Psoas muscle (tissue), 8 donors: ENCODE measurements around the gene ATP8A2. TPM values are rescaled to one million over a fixed set of nuclear protein-coding genes. Genes with fewer than 3 reads are reported as not detected.

Source experiments
- ATAC-seq, 4 donors: fragments of 200-7000 bp; cut with Tn5 transposase; one replicate each; pipeline ENCODE4 v1.9.1; 2020; ENCODE audit warnings: moderate library complexity in 3 of 4, mild to moderate bottlenecking in 2 of 4
- DNase-seq, 2 donors: peaks; one replicate each; pipeline ENCODE4 v3.0.0-alpha.2; 2020
- H3K27ac ChIP-seq: fragments of 200-600 bp; one replicate; pipeline ENCODE4 v1.8.0; 2022
- H3K27me3 ChIP-seq, 3 donors: fragments of 200-600 bp in 1 of 3; one replicate each; pipeline versions ENCODE4 v1.6.1 to v1.8.0; 2013 to 2022; ENCODE audit warnings: low read length in 2 of 3, mild to moderate bottlenecking in 2 of 3, moderate library complexity in 1 of 3; ENCODE audit not compliant: insufficient read depth in 3 of 3
- H3K36me3 ChIP-seq, 2 donors: fragments of 200-600 bp in 1 of 2; one replicate each; pipeline versions ENCODE4 v1.6.1 to v1.8.0; 2013 to 2022; ENCODE audit warnings: low read depth in 1 of 2, mild to moderate bottlenecking in 1 of 2, moderate library complexity in 1 of 2; ENCODE audit not compliant: insufficient read depth in 1 of 2
- H3K4me1 ChIP-seq: fragments of 200-600 bp; one replicate; pipeline ENCODE4 v1.8.0; 2022
- H3K4me3 ChIP-seq: fragments of 200-600 bp; one replicate; pipeline ENCODE4 v1.8.0; 2022; ENCODE audit warnings: mild to moderate bottlenecking
- H3K9me3 ChIP-seq: fragments of 200-600 bp; one replicate; pipeline ENCODE4 v1.8.0; 2022
- WGBS, 3 donors: extraction: QIAGEN DNeasy Blood & Tissue Kit; methylation state at CpG; one replicate each; pipeline versions ENCODE4 v1.1.6 to v1.1.7; 2013; 5-methylcytosine and 5-hydroxymethylcytosine counted together
- intact Hi-C, 2 donors: fragments of 100-400 bp; cut with DNase I; formaldehyde crosslinking; loops; one replicate each; pipeline versions ENCODE4 v1.11.0 to v1.14.2; 2022
- polyA plus RNA-seq, 3 donors: library from polyadenylated mRNA; stranded (reverse); fragments of 200-250 nt; gene quantifications; one replicate each; pipeline ENCODE4 v1.2.3, GENCODE V29; 2013
- total RNA-seq, 4 donors: library from RNA; stranded (reverse); fragmentation: NEBNext Ultra II Directional in 2 of 4; extraction: Animal tissue kit (Norgen Biotek cat#: 25700) in 2 of 4; gene quantifications; one replicate each; pipeline versions ENCODE4 v1.2.1 to v1.2.4, GENCODE V29; 2021 to 2023
- TF ChIP-seq, protein P1 (sequence below): fragments of 200-600 bp; IDR thresholded peaks from one replicate; pipeline ENCODE4 v1.8.0; 2022; ENCODE audit warnings: antibody characterized with exemption
- donor health status: healthy with polysubstance abuse.
- donor health status: DM: no; HTN: no; CAD: no; lungs with moderate emphysema.
- donor health status: Bipolar disorder and iron deficiency.
- donor health status: healthy.
- donor health status: DM: yes; HTN: yes; CAD: no.
- donor health status: DM: no; HTN: no; CAD: no.
- donor health status: DM: no; HTN: no; CAD: no.
- donor health status: DM: yes; HTN: yes; CAD: no.

ATP8A2 gene
- total and polyA plus RNA-seq, 7 donors = 0.02 to 0.22 (median 0.04) TPM; not detected in 2

DNA sequence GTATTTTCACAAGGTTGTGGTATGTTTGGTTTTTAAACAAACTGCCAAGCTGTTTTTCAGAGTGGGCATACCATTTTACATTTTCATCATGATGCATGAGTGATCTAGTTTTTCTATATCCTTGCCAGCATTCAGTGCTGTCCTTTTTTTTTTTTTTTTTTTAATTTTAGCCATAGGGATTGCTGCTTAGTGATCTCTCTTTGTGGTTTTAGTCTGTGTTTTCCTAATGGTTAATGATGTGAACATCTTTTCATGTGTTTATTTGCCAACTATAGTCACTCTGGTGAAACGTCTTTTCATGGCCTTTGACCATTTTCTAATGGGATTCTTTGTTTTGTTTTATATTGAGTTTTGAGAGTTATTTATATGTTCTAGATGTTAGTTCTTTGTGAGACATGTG, 620.3 kb downstream of the ATP8A2 start:
- Histone ChIP-seq H3K4me1 (no peaks in the 10 kb centered on the region), H3K36me3 (no peaks in the 10 kb centered on the region), H3K4me3 (no peak overlapping the region), H3K9me3 (peaks cover 4% of the 10 kb centered on the region), H3K27me3 (no peaks in the 10 kb centered on the region), H3K27ac (no peak overlapping the region)
- TF ChIP-seq, protein P1, sequence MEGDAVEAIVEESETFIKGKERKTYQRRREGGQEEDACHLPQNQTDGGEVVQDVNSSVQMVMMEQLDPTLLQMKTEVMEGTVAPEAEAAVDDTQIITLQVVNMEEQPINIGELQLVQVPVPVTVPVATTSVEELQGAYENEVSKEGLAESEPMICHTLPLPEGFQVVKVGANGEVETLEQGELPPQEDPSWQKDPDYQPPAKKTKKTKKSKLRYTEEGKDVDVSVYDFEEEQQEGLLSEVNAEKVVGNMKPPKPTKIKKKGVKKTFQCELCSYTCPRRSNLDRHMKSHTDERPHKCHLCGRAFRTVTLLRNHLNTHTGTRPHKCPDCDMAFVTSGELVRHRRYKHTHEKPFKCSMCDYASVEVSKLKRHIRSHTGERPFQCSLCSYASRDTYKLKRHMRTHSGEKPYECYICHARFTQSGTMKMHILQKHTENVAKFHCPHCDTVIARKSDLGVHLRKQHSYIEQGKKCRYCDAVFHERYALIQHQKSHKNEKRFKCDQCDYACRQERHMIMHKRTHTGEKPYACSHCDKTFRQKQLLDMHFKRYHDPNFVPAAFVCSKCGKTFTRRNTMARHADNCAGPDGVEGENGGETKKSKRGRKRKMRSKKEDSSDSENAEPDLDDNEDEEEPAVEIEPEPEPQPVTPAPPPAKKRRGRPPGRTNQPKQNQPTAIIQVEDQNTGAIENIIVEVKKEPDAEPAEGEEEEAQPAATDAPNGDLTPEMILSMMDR = no peak
- no peak for DNase-seq
- intact Hi-C loops = no loop called here
- WGBS, 3 donors = 57 to 65% (median 58%) methylated on average over 1 of the region's 1 CpG
- no peak for ATAC-seq

DNA sequence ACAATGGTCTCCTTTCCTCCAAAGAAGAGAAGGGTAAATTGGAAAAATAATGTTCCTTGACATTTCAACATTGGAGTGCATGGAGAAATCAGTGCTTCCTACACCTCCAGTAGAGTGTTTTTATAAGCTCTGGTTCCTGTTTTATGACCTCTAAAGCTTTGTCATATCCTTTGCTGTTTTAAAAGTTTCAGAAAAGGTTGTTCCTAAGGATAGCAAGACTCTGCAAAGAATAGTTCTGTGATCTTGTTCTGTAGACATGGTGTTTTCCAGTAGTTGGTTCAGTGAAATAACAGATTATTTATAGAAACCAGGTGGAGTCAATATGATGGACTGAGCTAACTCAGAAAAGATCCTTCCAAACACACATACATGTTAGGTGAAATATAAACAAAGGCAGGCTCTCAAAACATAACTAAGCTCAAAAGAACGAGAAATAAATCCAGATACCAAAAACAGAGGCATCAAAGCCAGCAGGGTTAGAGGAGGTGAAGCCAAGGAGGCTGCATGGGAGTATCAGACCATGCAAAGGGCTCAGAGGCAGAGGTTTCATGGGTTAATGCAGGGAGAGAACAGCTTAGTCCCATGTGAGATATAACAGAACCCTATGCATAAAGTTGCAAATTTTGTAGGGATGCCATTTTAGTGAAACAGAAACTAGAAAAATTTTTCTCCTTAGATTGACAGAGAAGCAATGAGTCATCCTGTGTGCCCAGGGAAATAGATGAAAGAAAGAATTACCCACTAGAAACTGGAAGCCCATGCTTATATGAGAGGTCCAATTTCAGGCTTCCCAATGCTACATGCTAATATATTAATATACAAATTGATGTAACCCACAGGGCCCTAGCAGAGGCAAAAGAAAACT, 635.7 kb downstream of the ATP8A2 start:
- H3K27me3 ChIP-seq = peaks cover 0 to 2% (median 0%) of the 10 kb centered on the region in 3 donors
- H3K27ac ChIP-seq = no peak overlapping the region
- peaks cover 6% of the 10 kb centered on the region for H3K4me1 ChIP-seq
- TF ChIP-seq, protein P1 = no peak
- peak in 1 of 4 donors; percentile 56 for ATAC-seq
- no peaks in the 10 kb centered on the region for H3K36me3 ChIP-seq
- no peak for DNase-seq
- 15 to 23% (median 18%) methylated on average over 1 of the region's 1 CpG for WGBS, 3 donors
- intact Hi-C loops = no loop called here
- no peak overlapping the region for H3K4me3 ChIP-seq
- H3K9me3 ChIP-seq = peaks cover 5% of the 10 kb centered on the region

DNA sequence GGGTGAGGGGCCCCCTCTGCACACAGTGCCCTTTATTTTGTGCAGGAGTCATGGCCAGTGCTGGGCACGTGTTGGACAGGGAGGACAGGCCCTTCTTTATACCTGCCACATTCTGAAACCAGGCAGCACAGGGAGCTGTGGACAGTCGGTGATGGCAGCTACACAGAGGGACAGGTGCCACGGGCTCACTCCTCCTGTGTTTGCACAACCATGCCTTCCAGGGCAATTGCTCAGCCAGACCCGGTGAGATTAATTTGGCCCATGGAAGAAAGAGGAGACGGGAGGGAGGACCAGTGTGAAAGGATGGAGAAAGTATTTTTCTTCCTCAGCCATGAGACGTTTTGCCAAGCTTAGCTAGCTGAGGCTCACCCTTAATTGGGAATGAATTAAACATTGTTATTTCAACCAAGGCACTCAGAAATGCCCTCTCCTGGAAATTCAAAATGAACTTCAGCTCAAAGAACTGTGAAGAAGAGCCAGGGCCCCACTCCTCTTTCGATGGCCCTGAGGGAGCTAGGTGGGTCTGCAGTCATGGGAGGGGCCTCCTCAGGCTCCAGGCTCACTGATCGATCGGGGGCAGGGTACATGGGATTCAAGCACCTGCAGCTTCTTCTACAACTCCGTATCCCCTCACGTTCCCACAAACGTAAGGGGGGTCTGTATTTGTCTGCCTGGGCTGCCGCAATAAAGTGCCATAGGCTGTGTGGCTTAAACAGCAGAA, 638.9 kb downstream of the ATP8A2 start:
- H3K4me1 ChIP-seq = peaks cover 6% of the 10 kb centered on the region
- TF ChIP-seq, protein P1 = no peak
- H3K27me3 ChIP-seq = peaks cover 0 to 2% (median 0%) of the 10 kb centered on the region in 3 donors
- H3K9me3 ChIP-seq = no peaks in the 10 kb centered on the region
- intact Hi-C loops = no loop called here
- no peak overlapping the region for H3K4me3 ChIP-seq
- H3K27ac ChIP-seq = no peak overlapping the region
- H3K36me3 ChIP-seq = no peaks in the 10 kb centered on the region
- ATAC-seq (peak; percentile 86 to 94 (median 87)), DNase-seq (no peak)
- WGBS, 3 donors = 57 to 75% (median 59%) methylated on average over 13 of the region's 13 CpGs

DNA sequence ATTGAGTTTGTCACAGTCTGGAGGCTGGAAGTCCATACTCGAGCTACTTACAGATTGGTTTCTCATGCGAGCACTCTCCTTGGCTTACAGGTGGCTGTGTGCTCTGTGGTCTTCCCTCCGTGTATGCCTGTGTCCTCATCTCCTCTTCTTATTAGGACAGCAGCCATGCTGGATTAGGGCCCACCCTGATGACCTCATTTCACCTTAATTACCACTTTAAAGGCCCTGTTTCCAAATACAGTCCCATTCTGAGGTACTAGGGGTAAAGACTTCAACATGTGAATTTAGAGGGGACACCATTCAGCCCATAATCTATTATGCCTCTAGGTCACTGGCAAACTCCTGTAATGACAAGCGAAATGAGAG, 639.4 kb downstream of the ATP8A2 start:
- peak in 1 of 4 donors; percentile 26 for ATAC-seq
- Histone ChIP-seq H3K4me1 (peaks cover 6% of the 10 kb centered on the region), H3K36me3 (no peaks in the 10 kb centered on the region), H3K27me3 (peaks cover 0 to 2% (median 0%) of the 10 kb centered on the region in 3 donors), H3K4me3 (no peak overlapping the region), H3K27ac (no peak overlapping the region), H3K9me3 (no peaks in the 10 kb centered on the region)
- DNase-seq = no peak
- TF ChIP-seq, protein P1 = no peak
- WGBS, 3 donors = 71 to 80% (median 76%) methylated on average over 4 of the region's 4 CpGs
- intact Hi-C loops = no loop called here
